Suprapubic skin (tissue), 3 donors: ENCODE results near the gene CEL.

Experiments used
- CTCF ChIP-seq, 2 donors: fragments of 200-600 bp in 1 of 2; fragments of 450-650 bp in 1 of 2; sonication (generic) in 1 of 2; IDR thresholded peaks; one replicate each; pipeline ENCODE4 v1.5.1; 2016 to 2019; ENCODE audit warnings: antibody characterized with exemption in 2 of 2, mild to moderate bottlenecking in 1 of 2, moderate library complexity in 1 of 2
- EP300 ChIP-seq: sonication (generic); formaldehyde crosslinking; IDR thresholded peaks from one replicate; pipeline ENCODE4 v1.6.1; 2017; ENCODE audit warnings: antibody characterized with exemption
- POLR2A ChIP-seq, 2 donors: fragments of 450-650 bp; IDR thresholded peaks; one replicate each; pipeline ENCODE4 v1.6.1; 2017; ENCODE audit warnings: antibody characterized with exemption in 2 of 2, mild to moderate bottlenecking in 2 of 2, moderate library complexity in 2 of 2

- TF ChIP-seq CTCF (IDR thresholded peaks at IDR 0.05) (no peak), POLR2A (IDR thresholded peaks at IDR 0.05) (no peak), EP300 (no peak)
These were observed 35.4 kb upstream of the CEL start for GRCh38 chr9:133026426-133026825.
